ENCODE measurements around the gene ZNF888.
"Not testable (repeated sequence)": the region's sequence is repeated elsewhere in the genome, so short reads cannot be mapped to it uniquely, and the experiment has no call there.

ZNF888 gene

GRCh38 chr19:52868031-52868430 is 55.2 kb downstream of the ZNF888 start:
- DNase-seq: not testable (repeated sequence)

DNA sequence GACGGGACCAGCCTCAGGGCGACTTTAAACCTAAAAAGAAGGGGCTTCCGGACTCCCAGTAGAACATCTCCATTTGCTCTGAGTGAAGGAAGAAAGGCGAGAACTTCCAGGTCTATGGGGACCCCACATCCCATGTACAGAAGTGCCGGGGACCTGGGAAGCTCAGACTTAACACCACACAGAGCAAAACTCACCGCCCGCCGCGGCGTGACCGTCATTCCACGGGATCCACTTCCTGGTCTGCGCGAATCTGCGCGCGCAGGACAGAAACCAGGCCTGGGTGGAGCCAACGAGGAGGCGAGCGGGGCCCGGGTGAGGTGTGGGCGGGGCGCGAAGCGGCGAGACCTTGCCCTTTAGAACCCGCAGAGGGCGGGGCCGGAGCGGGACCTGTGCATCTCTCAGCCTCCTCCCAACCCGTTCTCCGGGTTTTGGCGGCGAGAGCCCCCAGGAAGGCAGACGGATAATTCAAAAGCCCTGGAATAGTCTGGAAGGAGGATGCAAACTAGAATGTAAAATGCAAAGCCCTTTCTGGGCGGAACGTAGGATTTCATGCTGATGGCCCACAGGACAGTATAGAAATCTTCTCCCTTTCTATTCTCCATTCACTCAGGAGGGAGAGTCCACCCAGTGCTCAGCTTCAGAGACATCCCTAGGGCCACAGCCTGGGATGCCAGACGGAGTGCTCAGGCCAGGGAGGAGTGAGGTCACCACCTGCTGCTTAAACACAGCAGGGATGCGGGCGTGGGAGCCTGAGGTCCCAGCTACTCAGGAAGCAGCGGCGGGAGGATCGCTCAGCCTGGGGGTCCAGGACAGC is 65.6 kb downstream of the ZNF888 start, which contains the start of gene ZNF468:
Gene ZNF468 (minus strand): TSS at position 242 of the 814 bp plus-strand sequence. CDS start 3,347 bp downstream, outside the sequence.
- DNase-seq: peak; percentile 83 to 88

DNA sequence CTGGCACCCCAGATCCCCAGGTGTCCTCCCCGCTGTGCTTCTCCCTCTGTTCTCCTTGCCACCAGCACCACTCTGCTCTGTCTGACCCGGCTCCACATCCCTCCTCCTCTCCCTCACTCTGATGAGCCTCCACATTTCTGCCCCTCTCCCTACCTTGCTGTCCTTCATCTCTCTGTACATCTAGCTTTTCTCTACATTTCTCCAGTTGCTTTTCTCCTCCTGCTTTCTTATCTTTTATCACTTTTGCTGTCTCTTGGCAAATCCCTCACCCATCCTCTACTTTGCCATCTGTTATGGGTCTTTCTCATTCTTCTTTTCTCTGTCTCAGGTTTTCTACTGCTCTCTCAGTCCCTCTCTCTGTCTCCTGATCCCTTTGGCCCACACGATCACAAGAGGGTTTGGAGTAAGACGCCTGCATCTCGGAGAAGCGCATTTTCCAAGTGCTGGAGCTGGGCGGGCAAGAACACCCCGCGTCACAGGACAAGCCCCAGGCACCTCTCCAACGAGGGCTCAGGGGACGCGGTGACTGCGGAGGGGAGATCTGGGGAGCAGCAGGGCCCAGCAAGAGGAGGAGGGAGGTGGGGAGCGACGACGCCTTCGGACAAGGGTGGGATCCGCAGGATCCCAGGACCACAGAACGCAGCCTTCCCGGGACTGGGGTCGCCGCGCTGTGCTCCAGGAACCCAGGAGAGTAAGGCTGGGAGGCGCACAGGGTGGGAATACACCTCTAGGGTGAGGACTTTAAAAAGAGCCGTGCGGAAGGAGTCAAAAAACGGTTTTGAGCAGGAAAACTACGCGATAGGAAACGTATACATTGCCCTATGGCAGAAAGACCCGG is 66.5 kb downstream of the ZNF888 start:
- DNase-seq: peak in 1 of 2 experiments; percentile 51
